SU-DHL-6 (cell line): ENCODE data around the gene MYG1.

Experiments used
- H2AFZ ChIP-seq: fragments of 200-600 bp; sonication (generic); 2 replicates; pipeline ENCODE4 v1.6.1; 2014; ENCODE audit warnings: low read depth, mild to moderate bottlenecking, moderate library complexity, mixed read lengths, antibody characterized with exemption, low read length; ENCODE audit not compliant: severe bottlenecking
- H3F3A ChIP-seq: fragments of 200-600 bp; shearing (Covaris generic); 2 replicates; pipeline ENCODE4 v1.6.0; 2016; ENCODE audit warnings: antibody characterized with exemption, mild to moderate bottlenecking; ENCODE audit not compliant: insufficient read depth
- H3K27ac ChIP-seq: fragments of 200-600 bp; sonication (generic); 2 replicates; pipeline ENCODE4 v1.5.1; 2016; ENCODE audit warnings: low read depth, mild to moderate bottlenecking, low read length, moderate library complexity, mixed read lengths
- H3K27me3 ChIP-seq: fragments of 200-600 bp; sonication (generic), shearing (Covaris generic); 2 replicates; pipeline ENCODE4 v1.6.0; 2014; ENCODE audit warnings: mild to moderate bottlenecking, low read length
- H3K36me3 ChIP-seq: fragments of 200-600 bp; sonication (generic); 2 replicates; pipeline ENCODE4 v1.6.1; 2014; ENCODE audit warnings: mild to moderate bottlenecking, low read length, mixed read lengths
- H3K4me2 ChIP-seq: fragments of 300-600, 200-600 bp; shearing (Covaris generic), sonication (generic); 2 replicates; pipeline ENCODE4 v1.6.0; 2014; ENCODE audit warnings: low read length, low read depth, mild to moderate bottlenecking; ENCODE audit not compliant: poor library complexity, severe bottlenecking
- H3K4me3 ChIP-seq: fragments of 200-600 bp; sonication (generic); 2 replicates; pipeline ENCODE4 v1.5.1; 2014; ENCODE audit warnings: antibody characterized with exemption, low read length, mild to moderate bottlenecking, mixed read lengths; ENCODE audit not compliant: insufficient read depth, poor library complexity, severe bottlenecking
- H3K79me2 ChIP-seq: fragments of 200-600 bp; sonication (generic); 2 replicates; pipeline ENCODE4 v1.6.1; 2014; ENCODE audit warnings: mild to moderate bottlenecking, low read length, moderate library complexity; ENCODE audit not compliant: insufficient read depth
- H3K9ac ChIP-seq: fragments of 200-600 bp; sonication (generic); 2 replicates; pipeline ENCODE4 v1.7.0; 2014; ENCODE audit warnings: mild to moderate bottlenecking, low read length
- H3K9me2 ChIP-seq: fragments of 200-600 bp; sonication (generic); replicated peaks from 2 replicates; pipeline ENCODE4 v1.6.1; 2014; ENCODE audit warnings: low read length; ENCODE audit not compliant: insufficient read depth
- H3K9me3 ChIP-seq: fragments of 200-600 bp; sonication (generic); 2 replicates; pipeline ENCODE4 v1.6.1; 2014; ENCODE audit warnings: low read length, mixed read lengths; ENCODE audit not compliant: insufficient read depth
- H4K20me1 ChIP-seq: fragments of 200-600 bp; sonication (generic); 2 replicates; pipeline ENCODE4 v1.6.1; 2014; ENCODE audit warnings: low read depth, mild to moderate bottlenecking, antibody characterized with exemption, low read length, moderate library complexity, mixed read lengths
- CTCF ChIP-seq: fragments of 200-600 bp; sonication (generic); IDR thresholded peaks from one replicate; pipeline ENCODE4 v1.5.1; 2017; ENCODE audit warnings: antibody characterized with exemption, mild to moderate bottlenecking, low read length, moderate library complexity; ENCODE audit not compliant: insufficient read depth, poor library complexity, severe bottlenecking
- EZH2phosphoT487 ChIP-seq: fragments of 200-600 bp; sonication (generic), shearing (Covaris generic); conservative IDR thresholded peaks from 2 replicates; pipeline ENCODE4 v1.6.1; 2018; ENCODE audit warnings: mild to moderate bottlenecking, antibody characterized with exemption, low read length, moderate library complexity, mixed read lengths

Gene MYG1

GRCh38 chr12:53290661-53291060 lies 8.8 kb upstream of the MYG1 start:
- Histone ChIP-seq H3K4me3 (no peak overlapping the region), H3K36me3 (peaks cover 11% of the 10 kb centered on the region; the same call in 1 of the 2 replicates), H3K9ac (no peak overlapping the region), H3K27ac (no peak overlapping the region), H3K9me2 (no peaks in the 10 kb centered on the region), H4K20me1 (no peaks in the 10 kb centered on the region), H3K27me3 (no peaks in the 10 kb centered on the region), H3K4me2 (no peak overlapping the region), H3K79me2 (peaks cover 3% of the 10 kb centered on the region), H2AFZ (no peak overlapping the region), H3F3A (0 out of 2 replicates have a peak, but pooled peaks cover 4% of the 10 kb centered on the region), H3K9me3 (no peaks in the 10 kb centered on the region)
- TF ChIP-seq CTCF, result no peak
- no peak for TF ChIP-seq EZH2phosphoT487

- 0 out of 2 replicates have a peak, but pooled peaks cover 9% of the 10 kb centered on the region for H3K36me3 ChIP-seq
- no peaks in the 10 kb centered on the region for H3K27me3 ChIP-seq
- no peak overlapping the region for H3K9ac ChIP-seq
- no peaks in the 10 kb centered on the region for H4K20me1 ChIP-seq
- no peak overlapping the region for H3K27ac ChIP-seq
- H2AFZ ChIP-seq, result no peak overlapping the region
- no peaks in the 10 kb centered on the region for H3K9me2 ChIP-seq
- H3F3A ChIP-seq, result peaks cover 4% of the 10 kb centered on the region; the same call in 1 of the 2 replicates
- H3K4me2 ChIP-seq, result no peak overlapping the region
- no peaks in the 10 kb centered on the region for H3K9me3 ChIP-seq
- TF ChIP-seq EZH2phosphoT487 (no peak), CTCF (no peak)
- H3K79me2 ChIP-seq, result peaks cover 19% of the 10 kb centered on the region
- no peak overlapping the region for H3K4me3 ChIP-seq
These were observed 7.1 kb upstream of the MYG1 start for GRCh38 chr12:53292426-53292825.

GRCh38 chr12:53295070-53295890 lies 4.2 kb upstream of the MYG1 start, which contains the start of gene PFDN5:
PFDN5 (plus strand) TSS chr12:53295542; CDS start chr12:53295568, 26 bp downstream.
- H3K36me3 ChIP-seq, result 0 out of 2 replicates have a peak, but pooled peaks cover 3% of the 10 kb centered on the region
- H3F3A ChIP-seq, result peaks cover 19% of the 10 kb centered on the region
- H3K9ac ChIP-seq, result peak within 1 kb of the TSS; percentile 87
- peak within 1 kb of the TSS; percentile 85 for H3K4me2 ChIP-seq
- no peaks in the 10 kb centered on the region for H3K9me2 ChIP-seq
- no peaks in the 10 kb centered on the region for H4K20me1 ChIP-seq
- H3K27ac ChIP-seq, result peak within 1 kb of the TSS; percentile 52
- H2AFZ ChIP-seq, result peak within 1 kb of the TSS; percentile 79
- peak within 1 kb of the TSS; percentile 89 for H3K4me3 ChIP-seq
- H3K79me2 ChIP-seq, result peaks cover 23% of the 10 kb centered on the region
- no peaks in the 10 kb centered on the region for H3K27me3 ChIP-seq
- TF ChIP-seq EZH2phosphoT487 (no peak), CTCF (no peak)
- H3K9me3 ChIP-seq, result no peaks in the 10 kb centered on the region
